Activated CD8-positive, alpha-beta T cell treated with anti-CD3 and anti-CD28 coated beads for 36 hours (primary cell): ENCODE results near the gene FJX1. TPM values are rescaled to one million over a fixed set of nuclear protein-coding genes. Genes with fewer than 3 reads are reported as not detected.

ENCODE experiments used
- ATAC-seq: fragments of 200-7000 bp; cut with Tn5 transposase; one replicate; pipeline ENCODE4 v1.10.0; 2021; ENCODE audit warnings: mild to moderate bottlenecking, moderate library complexity
- CTCF ChIA-PET: fragments of 350-600 bp; sonication (Branson Sonifier 250); formaldehyde crosslinking; loops from one replicate; lab custom pipeline; 2021; ENCODE audit warnings: antibody characterized with exemption; lab: Charles Lee
- POLR2A ChIA-PET: fragments of 350-600 bp; sonication (Branson Sonifier 250); formaldehyde crosslinking; loops from one replicate; lab custom pipeline; 2021; ENCODE audit warnings: antibody characterized with exemption; lab: Charles Lee
- DNase-seq: peaks from one replicate; pipeline ENCODE4 v3.0.0-alpha.2; 2020
- H3K27ac Mint-ChIP-seq: one replicate; pipeline ENCODE4 v1.8.0; 2021; ENCODE audit warnings: mild to moderate bottlenecking, mixed read lengths
- H3K27me3 Mint-ChIP-seq: one replicate; pipeline ENCODE4 v1.8.0; 2021; ENCODE audit warnings: mixed read lengths
- H3K36me3 Mint-ChIP-seq: one replicate; pipeline ENCODE4 v1.8.0; 2021; ENCODE audit warnings: low read depth, mixed read lengths
- H3K4me1 Mint-ChIP-seq: one replicate; pipeline ENCODE4 v1.8.0; 2021; ENCODE audit warnings: low read depth, mixed read lengths
- H3K4me3 Mint-ChIP-seq: one replicate; pipeline ENCODE4 v1.8.0; 2021; ENCODE audit warnings: mild to moderate bottlenecking, moderate library complexity, mixed read lengths
- H3K9me3 Mint-ChIP-seq: one replicate; pipeline ENCODE4 v1.8.0; 2021; ENCODE audit warnings: mixed read lengths
- CTCF ChIP-seq: fragments of 200-600 bp; IDR thresholded peaks from one replicate; pipeline ENCODE4 v1.8.0; 2022; ENCODE audit warnings: antibody characterized with exemption, mild to moderate bottlenecking
- intact Hi-C: fragments of 100-400 bp; cut with micrococcal nuclease; formaldehyde crosslinking; loops from one replicate; pipeline ENCODE4 v1.10.0; 2022
- total RNA-seq, 2 experiments: library from RNA; stranded (reverse); gene quantifications; one replicate each; pipeline ENCODE4 v1.2.3, GENCODE V29; 2021

The FJX1 gene
- total RNA-seq, 2 experiments from 2014 or later: 1.4 to 2.1 TPM

- no peak overlapping the region for H3K4me3 Mint-ChIP-seq
- intact Hi-C loops: no loop called here
- no peaks in the 10 kb centered on the region for H3K4me1 Mint-ChIP-seq
- POLR2A ChIA-PET: no interaction called here
- CTCF ChIA-PET: no interaction called here
- H3K9me3 Mint-ChIP-seq: no peaks in the 10 kb centered on the region
- TF ChIP-seq CTCF: no peak
- no peak for ATAC-seq
- no peak overlapping the region for H3K27ac Mint-ChIP-seq
- H3K36me3 Mint-ChIP-seq: no peaks in the 10 kb centered on the region
- peaks cover 39% of the 10 kb centered on the region for H3K27me3 Mint-ChIP-seq
- DNase-seq: no peak
These were observed 14.0 kb downstream of the FJX1 start for GRCh38 chr11:35632301-35632700.

- ATAC-seq: no peak
- no peak for DNase-seq
- Mint-ChIP-seq H3K4me1 (no peaks in the 10 kb centered on the region), H3K27ac (no peak overlapping the region), H3K4me3 (no peak overlapping the region), H3K9me3 (no peaks in the 10 kb centered on the region), H3K27me3 (peaks cover 38% of the 10 kb centered on the region), H3K36me3 (no peaks in the 10 kb centered on the region)
- CTCF ChIA-PET: no interaction called here
- no peak for TF ChIP-seq CTCF
- POLR2A ChIA-PET: no interaction called here
- intact Hi-C loops: no loop called here
These were observed 15.7 kb downstream of the FJX1 start for GRCh38 chr11:35633827-35634423.

GRCh38 chr11:35635933-35636332 lies 17.7 kb downstream of the FJX1 start:
- POLR2A ChIA-PET: no interaction called here
- intact Hi-C loops: no loop called here
- H3K27me3 Mint-ChIP-seq: peaks cover 33% of the 10 kb centered on the region

GRCh38 chr11:35639591-35640179 lies 21.4 kb downstream of the FJX1 start:
- no peaks in the 10 kb centered on the region for H3K36me3 Mint-ChIP-seq
- no peaks in the 10 kb centered on the region for H3K9me3 Mint-ChIP-seq
- ChIA-PET POLR2A (no interaction called here), CTCF (interaction anchor here (1.0 kb wide), 1 partner anchor 182 kb away, joined by 3 read pairs; no protein-coding TSS in a partner anchor)
- H3K27ac Mint-ChIP-seq: no peak overlapping the region
- DNase-seq: no peak
- no peaks in the 10 kb centered on the region for H3K4me1 Mint-ChIP-seq
- peaks cover 22% of the 10 kb centered on the region for H3K27me3 Mint-ChIP-seq
- TF ChIP-seq CTCF: no peak
- ATAC-seq: no peak
- no peak overlapping the region for H3K4me3 Mint-ChIP-seq
- intact Hi-C loops: no loop called here

More at GRCh38 chr11:35635933-35636332, 17.7 kb downstream of the FJX1 start:
- TF ChIP-seq CTCF: no peak
- ATAC-seq (no peak), DNase-seq (no peak)
- H3K27ac Mint-ChIP-seq: no peak overlapping the region
- CTCF ChIA-PET: no interaction called here
- H3K4me1 Mint-ChIP-seq: no peaks in the 10 kb centered on the region
- H3K36me3 Mint-ChIP-seq: no peaks in the 10 kb centered on the region
- no peak overlapping the region for H3K4me3 Mint-ChIP-seq
- no peaks in the 10 kb centered on the region for H3K9me3 Mint-ChIP-seq

GRCh38 chr11:35641171-35641897 lies 23.1 kb downstream of the FJX1 start:
- CTCF ChIA-PET: no interaction called here
- no peak for DNase-seq
- ATAC-seq: no peak
- TF ChIP-seq CTCF: no peak
- intact Hi-C loops: no loop called here
- Mint-ChIP-seq H3K4me3 (no peak overlapping the region), H3K4me1 (no peaks in the 10 kb centered on the region), H3K9me3 (no peaks in the 10 kb centered on the region), H3K27ac (no peak overlapping the region), H3K27me3 (peaks cover 14% of the 10 kb centered on the region), H3K36me3 (no peaks in the 10 kb centered on the region)
- POLR2A ChIA-PET: no interaction called here
